Measurements from ENCODE around the gene CLCF1. TPM values are rescaled to one million over a fixed set of nuclear protein-coding genes. Genes with fewer than 3 reads are reported as not detected.

CLCF1 gene
- total RNA-seq, 1 experiment from 2014 or later, result 2.1 TPM

GRCh38 chr11:67378544-67378943 lies 5.1 kb upstream of the CLCF1 start:
- H3K27ac ChIP-seq (ENCODE audit: insufficient read length, low read depth, low read length), result no peak overlapping the region

More at GRCh38 chr11:67378544-67378943, 5.1 kb upstream of the CLCF1 start:
- H3K79me2 ChIP-seq (ENCODE audit: insufficient read depth, low read length), result no peaks in the 10 kb centered on the region
- H3K36me3 Mint-ChIP-seq (ENCODE audit: insufficient read depth in 1 of 3, low read depth in 3 of 3), result no peaks in the 10 kb centered on the region
- H3K4me1 ChIP-seq (ENCODE audit: insufficient read depth, low read length), result no peaks in the 10 kb centered on the region
- no peak overlapping the region for H3K9ac ChIP-seq (ENCODE audit: extremely low read depth, insufficient read length, low read length)
- H3K4me1 Mint-ChIP-seq, result peaks cover 40 to 48% of the 10 kb centered on the region in 2 experiments
- no peak overlapping the region for H2AFZ ChIP-seq (ENCODE audit: low read length)
- H3K79me1 ChIP-seq (ENCODE audit: insufficient read depth, low read depth, low read length, poor library complexity, severe bottlenecking), result no peaks in the 10 kb centered on the region
- H3K9me3 ChIP-seq (ENCODE audit: control insufficient read depth, low read depth, low read length), result no peaks in the 10 kb centered on the region
- H3K18ac ChIP-seq (ENCODE audit: insufficient read length, low read depth, low read length), result no peak overlapping the region
- H3K56ac ChIP-seq (ENCODE audit: insufficient read length, low read depth, low read length), result no peak overlapping the region
- H4K91ac ChIP-seq (ENCODE audit: insufficient read length, low read depth, low read length), result no peak overlapping the region
- no peak for TF ChIP-seq CTCF (conservative IDR thresholded peaks at IDR 0.05)
- no peak for DNase-seq
- H3K27ac Mint-ChIP-seq, result no peak overlapping the region; a peak in 1 of 7 replicates
- no peak overlapping the region for H4K8ac ChIP-seq (replicated peaks; ENCODE audit: insufficient read length, low read depth, low read length)
- no peak overlapping the region for H3K4ac ChIP-seq (ENCODE audit: low read depth, low read length)
- H3K9me3 Mint-ChIP-seq, result no peaks in the 10 kb centered on the region; a peak in 2 of 5 replicates
- no peak overlapping the region for H2AK5ac ChIP-seq (ENCODE audit: insufficient read length, low read length)
- no peak overlapping the region for H3K14ac ChIP-seq (ENCODE audit: insufficient read depth, low read length)
- H3K27me3 Mint-ChIP-seq (ENCODE audit: low read depth), result peaks cover 68% of the 10 kb centered on the region
- no peak overlapping the region for H2BK5ac ChIP-seq (ENCODE audit: insufficient read length, low read length)
- no peak overlapping the region for H3K4me2 ChIP-seq (ENCODE audit: insufficient read depth, insufficient read length, low read length)
- H2BK20ac ChIP-seq (ENCODE audit: low read depth, low read length, poor library complexity, severe bottlenecking), result no peak overlapping the region
- no peak overlapping the region for H4K5ac ChIP-seq (ENCODE audit: insufficient read length, low read depth, low read length)
- H3K27me3 ChIP-seq (ENCODE audit: insufficient read depth, low read length), result peaks cover 10% of the 10 kb centered on the region; the same call in 1 of the 2 replicates
- H3T11ph ChIP-seq (ENCODE audit: low read length), result no peak overlapping the region
- WGBS (ENCODE audit: extremely low coverage, insufficient read length, low lambda C conversion rate), result no CpG with 5 or more reads among the region's 4 CpGs
- H2BK120ac ChIP-seq (ENCODE audit: low read depth, low read length, poor library complexity, severe bottlenecking), result no peak overlapping the region
- no peaks in the 10 kb centered on the region for H4K20me1 ChIP-seq (ENCODE audit: control insufficient read depth, insufficient read depth, insufficient read length)
- H3K23me2 ChIP-seq (ENCODE audit: insufficient read length, low read depth, low read length, poor library complexity, severe bottlenecking), result peaks cover 19% of the 10 kb centered on the region
- H2BK15ac ChIP-seq (ENCODE audit: low read depth, low read length), result no peak overlapping the region
- no peak overlapping the region for H3K23ac ChIP-seq (ENCODE audit: insufficient read length, low read depth, low read length)
- no peak overlapping the region for H2BK12ac ChIP-seq (ENCODE audit: insufficient read length, low read depth, low read length)
- H3K4me3 Mint-ChIP-seq, result no peak overlapping the region; a peak in 1 of 5 replicates

All from H9 (cell line).